ENCODE results near the gene GGT6. TPM values are rescaled to one million over a fixed set of nuclear protein-coding genes. Genes with fewer than 3 reads are reported as not detected.

The GGT6 gene
- total RNA-seq, 1 donor from 2014 or later: 6.6 TPM

DNA sequence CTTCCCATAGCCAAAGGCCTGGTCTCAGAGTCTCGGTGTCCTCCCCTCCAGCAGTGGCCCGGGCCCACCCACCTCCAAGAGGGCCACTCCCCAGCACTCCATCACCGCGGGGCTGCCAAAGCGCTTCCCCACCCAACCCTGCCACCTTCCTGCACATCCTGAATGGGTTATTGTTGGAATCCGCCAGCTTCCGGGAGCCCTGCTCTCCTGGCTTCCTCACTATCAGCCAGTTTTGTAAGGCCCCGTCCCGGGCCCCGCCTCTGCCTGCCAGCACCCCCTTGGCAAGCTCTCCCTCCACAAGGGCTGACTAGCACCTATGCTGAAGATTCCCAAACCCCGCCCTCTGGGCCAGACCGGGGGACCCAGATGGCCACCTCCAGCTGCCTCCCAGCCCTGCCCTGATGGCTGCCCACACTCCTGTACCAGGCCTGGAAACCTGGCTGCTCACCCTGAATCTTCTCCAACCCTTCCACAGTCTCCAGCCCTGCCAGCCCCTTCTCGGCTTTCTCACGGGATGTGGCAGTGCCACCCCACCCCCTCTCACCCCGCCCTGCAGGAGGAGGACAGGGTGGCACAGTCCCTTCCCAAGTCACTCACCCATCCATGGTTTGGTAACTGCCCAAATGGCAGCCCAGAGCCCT is 19.6 kb downstream of the GGT6 start:
- Histone ChIP-seq H3K36me3 (ENCODE audit: control insufficient read depth, insufficient read depth, low read length) (peaks cover 38% of the 10 kb centered on the region), H3K27me3 (ENCODE audit: control insufficient read depth, insufficient read depth, low read length) (no peaks in the 10 kb centered on the region)
- no peak for FAIRE-seq

GRCh38 chr17:4540224-4540651 is 20.1 kb downstream of the GGT6 start:
- H3K4me3 ChIP-seq (ENCODE audit: low read depth, low read length): no peak overlapping the region
- peak; percentile 28 for TF ChIP-seq CTCF (IDR thresholded peaks at IDR 0.05; ENCODE audit: insufficient read depth, low read length, severe bottlenecking)
- FAIRE-seq (no peak), DNase-seq (ENCODE audit: low read depth) (no peak)
- no peaks in the 10 kb centered on the region for H3K27me3 ChIP-seq (ENCODE audit: control insufficient read depth, insufficient read depth, low read length)
- H3K36me3 ChIP-seq (ENCODE audit: control insufficient read depth, insufficient read depth, low read length): peaks cover 38% of the 10 kb centered on the region

More for the DNA sequence above, 19.6 kb downstream of the GGT6 start:
- TF ChIP-seq CTCF (IDR thresholded peaks at IDR 0.05; ENCODE audit: insufficient read depth, low read length, severe bottlenecking): no peak
- DNase-seq (ENCODE audit: low read depth): no peak
- H3K4me3 ChIP-seq (ENCODE audit: low read depth, low read length): no peak overlapping the region

DNA sequence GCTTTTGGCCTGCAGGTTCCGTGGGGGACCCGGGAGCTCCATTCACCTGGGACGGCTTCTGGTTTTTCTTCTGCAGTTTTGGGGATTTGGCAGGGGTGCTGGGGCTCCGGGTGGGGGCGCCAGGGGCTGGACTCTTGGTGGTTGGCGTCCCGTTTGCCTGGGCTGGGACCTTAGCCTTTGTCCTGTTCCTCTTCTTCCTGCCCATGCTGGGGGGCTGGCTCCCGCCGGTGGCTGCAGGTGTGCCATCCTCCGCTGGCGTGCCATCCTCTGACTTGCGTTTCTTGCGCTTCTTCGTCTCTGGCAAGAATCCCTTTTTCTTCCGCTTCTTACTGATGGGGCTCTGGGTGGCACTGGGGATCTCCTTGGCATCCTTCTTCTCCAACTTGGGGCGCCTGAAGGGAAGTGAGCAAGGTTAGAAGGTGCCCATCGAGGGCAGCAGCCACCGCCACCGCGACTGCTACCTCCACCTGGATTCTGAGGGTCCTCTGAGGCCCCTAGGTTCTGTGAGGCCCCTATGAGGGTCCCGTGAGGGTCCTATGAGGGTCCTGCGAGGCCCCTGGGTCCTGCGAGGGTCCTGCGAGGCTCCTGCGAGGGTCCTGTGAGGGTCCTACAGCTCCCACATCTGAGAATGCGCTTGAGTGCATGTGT is 20.7 kb downstream of the GGT6 start:
- Histone ChIP-seq H3K27me3 (ENCODE audit: control insufficient read depth, insufficient read depth, low read length) (no peaks in the 10 kb centered on the region), H3K4me3 (ENCODE audit: low read depth, low read length) (no peak overlapping the region), H3K36me3 (ENCODE audit: control insufficient read depth, insufficient read depth, low read length) (peaks cover 37% of the 10 kb centered on the region)
- FAIRE-seq (no peak), DNase-seq (ENCODE audit: low read depth) (no peak)
- TF ChIP-seq CTCF (IDR thresholded peaks at IDR 0.05; ENCODE audit: insufficient read depth, low read length, severe bottlenecking): no peak

- Histone ChIP-seq H3K4me3 (ENCODE audit: low read depth, low read length) (no peak overlapping the region), H3K36me3 (ENCODE audit: control insufficient read depth, insufficient read depth, low read length) (peaks cover 34% of the 10 kb centered on the region), H3K27me3 (ENCODE audit: control insufficient read depth, insufficient read depth, low read length) (no peaks in the 10 kb centered on the region)
- DNase-seq (ENCODE audit: low read depth) (no peak), FAIRE-seq (no peak)
- TF ChIP-seq CTCF (IDR thresholded peaks at IDR 0.05; ENCODE audit: insufficient read depth, low read length, severe bottlenecking): no peak
Measured at GRCh38 chr17:4539025-4539424, 21.4 kb downstream of the GGT6 start.

GRCh38 chr17:4538236-4539002 is 22.0 kb downstream of the GGT6 start:
- Histone ChIP-seq H3K36me3 (ENCODE audit: control insufficient read depth, insufficient read depth, low read length) (peaks cover 31% of the 10 kb centered on the region), H3K27me3 (ENCODE audit: control insufficient read depth, insufficient read depth, low read length) (no peaks in the 10 kb centered on the region), H3K4me3 (ENCODE audit: low read depth, low read length) (no peak overlapping the region)
- FAIRE-seq (no peak), DNase-seq (ENCODE audit: low read depth) (no peak)
- TF ChIP-seq CTCF (IDR thresholded peaks at IDR 0.05; ENCODE audit: insufficient read depth, low read length, severe bottlenecking): no peak
